HG03432 (cell line): Measurements from ENCODE around the gene ANKRD2.
"Not testable (repeated sequence)": the region's sequence is repeated elsewhere in the genome, so short reads cannot be mapped to it uniquely, and the experiment has no call there.

ENCODE experiments used
- ATAC-seq: cut with Tn5 transposase; IDR thresholded peaks from one replicate; pipeline ENCODE4 v1.9.1; 2021; ENCODE audit warnings: mild to moderate bottlenecking, moderate library complexity; ENCODE audit not compliant: unreplicated experiment

The ANKRD2 gene

GRCh38 chr10:97570789-97571471 lies 1.6 kb upstream of the ANKRD2 start:
- no peak for ATAC-seq

- no peak for ATAC-seq
Measured at GRCh38 chr10:97571622-97572021, 957 bp upstream of the ANKRD2 start.

GRCh38 chr10:97573021-97573420 lies 442 bp downstream of the ANKRD2 start:
- no peak for ATAC-seq

- no peak for ATAC-seq
Measured at GRCh38 chr10:97573672-97574071, 1.1 kb downstream of the ANKRD2 start.

GRCh38 chr10:97574374-97575126 lies 2.0 kb downstream of the ANKRD2 start:
- no peak for ATAC-seq

GRCh38 chr10:97575127-97575668 lies 2.6 kb downstream of the ANKRD2 start:
- no peak for ATAC-seq

- not testable (repeated sequence) for ATAC-seq
Measured at GRCh38 chr10:97576487-97576886, 3.9 kb downstream of the ANKRD2 start.

GRCh38 chr10:97577701-97578100 lies 5.1 kb downstream of the ANKRD2 start:
- ATAC-seq: no peak

- ATAC-seq: no peak
Measured at GRCh38 chr10:97578171-97578844, 5.7 kb downstream of the ANKRD2 start.

- ATAC-seq: no peak
Measured at GRCh38 chr10:97580421-97581367, 8.1 kb downstream of the ANKRD2 start.

- ATAC-seq: no peak
Measured at GRCh38 chr10:97582169-97582568, 9.6 kb downstream of the ANKRD2 start.

- ATAC-seq: no peak
Measured at GRCh38 chr10:97583476-97583875, 10.9 kb downstream of the ANKRD2 start.

GRCh38 chr10:97584060-97584797 lies 11.7 kb downstream of the ANKRD2 start, which contains the start of gene HOGA1:
TSS of gene HOGA1 (plus strand) at chr10:97584389. CDS start at chr10:97584704, 315 bp downstream.
- ATAC-seq: peak; percentile 80

- no peak for ATAC-seq
Measured at GRCh38 chr10:97584798-97585438, 12.3 kb downstream of the ANKRD2 start.

- ATAC-seq: no peak
Measured at GRCh38 chr10:97585439-97585811, 12.8 kb downstream of the ANKRD2 start.

- ATAC-seq: no peak
Measured at GRCh38 chr10:97587183-97587582, 14.6 kb downstream of the ANKRD2 start.

GRCh38 chr10:97589479-97589878 lies 16.9 kb downstream of the ANKRD2 start, which contains the start of gene C10orf62:
TSS of gene C10orf62 (plus strand) at chr10:97589721. CDS start at chr10:97589898, 177 bp downstream.
- ATAC-seq: no peak

- ATAC-seq: no peak
Measured at GRCh38 chr10:97590082-97590747, 17.6 kb downstream of the ANKRD2 start.
